ENCODE data around the gene AGAP1. TPM values are rescaled to one million over a fixed set of nuclear protein-coding genes. Genes with fewer than 3 reads are reported as not detected.

Gene AGAP1
- total RNA-seq, 1 donor from 2014 or later = 3.1 TPM

DNA sequence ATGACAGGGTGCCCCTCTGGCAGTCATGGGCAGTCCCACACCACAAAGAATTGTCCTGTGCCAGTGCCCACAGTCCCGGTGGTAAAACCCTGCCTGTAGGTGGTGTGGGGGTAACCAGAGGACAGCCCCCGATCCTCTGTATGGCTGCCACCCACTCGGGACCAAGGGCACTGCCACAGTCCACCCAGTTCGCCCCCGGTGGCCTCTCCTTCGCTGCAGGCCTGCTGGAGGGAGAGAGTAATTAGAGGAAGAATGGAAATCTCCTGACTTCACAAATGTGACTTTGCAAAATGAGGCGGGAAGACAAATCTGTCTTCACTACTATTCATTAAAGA is 663.0 kb downstream of the AGAP1 start:
- DNase-seq (ENCODE audit: low read depth in 2 of 2) = no peak

DNA sequence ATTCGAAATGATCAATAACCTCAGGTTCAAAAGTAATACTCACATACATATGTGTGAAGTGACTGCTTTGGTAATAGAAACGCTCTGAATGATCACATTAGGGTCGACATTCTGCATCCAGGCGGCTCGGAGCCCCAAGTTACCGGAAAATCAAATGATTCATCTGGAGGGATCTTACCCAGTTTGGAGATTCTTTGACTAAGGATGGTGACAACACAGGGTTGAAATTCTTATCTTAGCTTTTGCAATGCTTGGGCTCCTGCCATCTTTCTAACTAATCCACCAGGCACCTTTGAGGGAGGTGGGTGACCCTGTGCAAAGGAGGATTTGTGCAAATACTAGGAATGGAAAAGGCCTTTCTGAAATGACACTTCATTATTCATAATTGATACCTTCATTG is 663.5 kb downstream of the AGAP1 start:
- no peak for DNase-seq (ENCODE audit: low read depth in 2 of 2)

DNA sequence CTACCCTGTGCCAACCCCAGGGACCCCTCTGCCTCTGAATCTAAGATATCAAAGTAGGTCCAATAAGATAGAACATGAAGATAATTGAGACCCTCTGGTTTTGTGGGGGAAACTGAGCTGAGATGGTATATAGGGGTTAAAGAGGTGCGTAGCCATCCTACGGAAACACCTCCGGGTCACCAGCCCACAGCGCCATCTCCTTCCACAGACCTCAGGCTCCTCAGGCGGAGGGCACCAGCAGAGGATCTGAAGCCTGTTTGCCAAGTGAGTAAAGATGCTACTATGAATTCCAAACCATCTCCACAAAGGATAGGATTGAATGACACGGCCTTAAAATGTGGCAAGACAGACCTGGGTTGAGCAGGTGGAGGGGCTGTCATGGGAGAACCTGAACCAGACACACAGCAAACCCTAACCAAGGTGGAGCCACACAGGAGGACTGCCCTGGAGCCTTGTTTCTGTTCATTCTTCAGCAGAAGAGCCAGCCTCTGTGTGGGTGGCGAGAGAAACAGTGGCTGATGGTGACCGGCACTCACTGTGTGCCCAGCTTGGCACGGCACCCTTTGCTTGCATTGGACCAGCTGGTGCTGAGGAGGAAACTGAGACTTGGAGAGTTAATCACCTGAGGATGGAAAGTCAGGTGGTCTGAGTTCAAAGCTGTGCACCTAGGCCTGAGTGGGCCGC is 664.1 kb downstream of the AGAP1 start:
- DNase-seq (ENCODE audit: low read depth in 2 of 2) = no peak

DNA sequence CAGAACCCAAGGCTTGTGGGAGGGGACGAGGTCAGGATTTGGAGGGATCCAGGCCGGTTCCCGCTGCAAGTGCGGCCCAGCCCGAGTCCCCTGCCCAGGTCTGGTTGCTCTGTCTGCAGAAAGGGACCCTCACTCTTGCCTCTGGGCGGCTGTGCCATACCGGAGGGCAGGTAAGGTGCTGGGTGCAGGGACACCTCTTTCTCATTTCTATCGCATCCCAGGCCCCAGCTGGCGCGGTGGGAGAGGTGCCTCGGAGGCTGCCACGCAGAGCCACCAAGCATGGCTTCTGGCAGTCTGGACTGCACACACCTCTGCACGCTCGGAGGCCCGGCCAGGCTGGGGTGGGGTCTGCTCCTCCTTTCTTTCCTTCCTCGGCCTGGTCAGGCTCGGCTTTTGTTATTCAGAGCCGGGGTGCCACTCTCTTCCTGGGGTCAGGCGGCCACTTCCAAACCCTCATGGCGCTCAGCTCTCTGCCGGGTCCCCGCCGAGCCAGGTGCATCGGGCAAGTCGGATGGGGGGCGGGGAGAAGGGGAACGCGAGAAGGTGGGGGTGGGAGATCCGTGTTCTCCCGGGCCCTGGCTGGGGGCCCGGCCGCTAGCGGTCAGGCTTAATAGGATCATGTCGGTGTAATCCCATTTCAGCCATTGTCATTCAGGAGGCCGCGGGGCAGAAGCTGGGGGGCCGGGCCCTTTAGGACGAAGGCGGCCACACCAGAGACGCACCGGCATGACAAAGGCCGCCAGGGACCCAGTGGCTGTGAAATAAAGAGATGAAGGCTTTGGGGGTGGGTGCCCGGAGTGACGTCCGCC is 665.3 kb downstream of the AGAP1 start:
- DNase-seq (ENCODE audit: low read depth in 2 of 2) = no peak

DNA sequence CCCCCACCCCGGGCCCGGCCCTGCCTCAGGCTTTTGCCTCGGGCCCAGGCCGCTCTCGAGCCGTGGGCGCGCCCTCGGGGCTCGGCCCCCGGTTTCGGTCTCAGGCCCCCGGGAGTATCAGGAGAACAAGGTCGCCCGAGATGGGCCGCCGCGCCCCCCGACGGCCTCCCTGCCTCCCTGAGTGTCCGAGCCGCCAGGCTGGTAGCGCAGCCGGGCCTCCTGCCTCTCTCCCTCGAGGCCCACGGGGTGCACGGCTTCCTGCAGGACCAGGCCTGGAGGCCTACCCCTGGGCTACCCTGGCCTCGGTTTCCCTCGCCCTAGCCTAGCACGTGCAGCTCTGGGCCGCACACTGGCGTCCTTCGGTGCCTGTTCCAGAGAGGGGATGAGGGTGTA is 665.9 kb downstream of the AGAP1 start:
- no peak for DNase-seq (ENCODE audit: low read depth in 2 of 2)

DNA sequence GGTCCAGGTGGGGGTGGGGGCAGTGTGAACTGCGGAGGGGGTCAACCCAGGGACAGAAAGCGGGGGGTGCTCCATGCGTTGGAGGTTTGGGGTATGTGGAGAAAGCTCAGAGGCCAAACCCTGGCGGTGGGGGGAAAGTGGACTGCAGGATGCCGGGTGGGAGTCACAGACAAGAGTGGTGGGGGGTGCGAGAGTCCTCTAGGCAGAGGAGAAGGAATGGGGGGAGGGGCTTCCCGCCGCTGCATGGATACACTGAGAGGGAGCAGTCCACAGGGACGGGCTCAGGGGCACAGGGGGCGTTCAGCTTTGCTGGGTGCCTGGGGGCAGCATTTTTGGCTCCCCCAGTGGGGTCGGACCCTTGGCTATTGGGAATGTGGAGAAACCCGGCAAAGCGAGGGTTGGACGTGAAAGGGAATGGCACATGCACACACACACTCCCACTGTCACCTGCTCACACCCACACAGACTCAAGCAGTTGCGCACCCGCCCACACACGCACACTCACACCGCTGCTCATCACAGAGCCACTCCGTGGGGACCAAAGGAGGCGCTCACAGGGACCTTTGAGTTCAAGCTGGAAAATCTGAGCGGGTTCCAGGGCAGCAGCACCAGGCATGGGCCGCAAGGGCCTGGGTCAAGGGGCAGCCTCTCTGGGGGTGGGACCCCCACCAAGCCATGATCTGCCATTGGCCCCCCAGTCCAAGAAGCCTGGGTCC is 666.7 kb downstream of the AGAP1 start:
- no peak for DNase-seq (ENCODE audit: low read depth in 2 of 2)

DNA sequence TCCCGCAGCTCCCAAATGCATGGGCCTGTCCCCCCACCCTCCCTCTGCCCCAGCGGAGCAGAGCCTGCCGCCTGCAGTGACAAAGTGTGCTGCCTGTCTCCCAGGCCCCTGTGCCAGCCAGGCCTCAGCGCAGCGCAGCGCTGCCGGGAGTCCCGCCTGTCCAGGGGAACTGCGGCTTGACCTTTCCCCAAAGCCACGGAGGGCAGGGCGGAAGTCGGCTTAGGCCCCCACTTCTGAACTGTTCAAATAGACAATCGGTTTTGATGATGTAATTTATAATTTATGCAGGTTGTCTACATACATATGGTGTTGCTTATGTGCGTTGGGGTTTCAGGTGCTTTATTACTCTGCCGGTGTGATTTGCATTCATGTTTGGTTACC is 667.2 kb downstream of the AGAP1 start:
- DNase-seq (ENCODE audit: low read depth in 2 of 2) = no peak

DNA sequence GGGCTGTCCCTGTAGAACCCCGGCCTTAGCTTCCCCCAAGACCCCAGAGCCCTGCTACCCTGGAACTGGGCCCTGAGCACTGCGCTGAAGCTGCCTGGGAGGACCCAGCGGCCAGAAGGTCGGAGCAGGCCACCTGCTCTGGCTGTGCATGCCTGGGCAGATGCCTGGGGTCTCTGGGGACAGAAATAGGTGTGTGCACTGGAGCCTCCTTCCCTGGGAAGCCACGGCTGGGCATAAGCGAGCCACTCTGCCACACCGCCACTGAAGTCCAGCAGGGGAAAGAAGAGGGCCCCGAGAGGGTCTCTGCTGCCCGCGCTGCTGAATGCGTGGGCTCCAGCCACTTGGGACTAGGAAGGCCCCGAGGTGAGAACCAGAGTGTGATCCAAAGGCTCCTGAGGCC is 667.7 kb downstream of the AGAP1 start:
- no peak for DNase-seq (ENCODE audit: low read depth in 2 of 2)

DNA sequence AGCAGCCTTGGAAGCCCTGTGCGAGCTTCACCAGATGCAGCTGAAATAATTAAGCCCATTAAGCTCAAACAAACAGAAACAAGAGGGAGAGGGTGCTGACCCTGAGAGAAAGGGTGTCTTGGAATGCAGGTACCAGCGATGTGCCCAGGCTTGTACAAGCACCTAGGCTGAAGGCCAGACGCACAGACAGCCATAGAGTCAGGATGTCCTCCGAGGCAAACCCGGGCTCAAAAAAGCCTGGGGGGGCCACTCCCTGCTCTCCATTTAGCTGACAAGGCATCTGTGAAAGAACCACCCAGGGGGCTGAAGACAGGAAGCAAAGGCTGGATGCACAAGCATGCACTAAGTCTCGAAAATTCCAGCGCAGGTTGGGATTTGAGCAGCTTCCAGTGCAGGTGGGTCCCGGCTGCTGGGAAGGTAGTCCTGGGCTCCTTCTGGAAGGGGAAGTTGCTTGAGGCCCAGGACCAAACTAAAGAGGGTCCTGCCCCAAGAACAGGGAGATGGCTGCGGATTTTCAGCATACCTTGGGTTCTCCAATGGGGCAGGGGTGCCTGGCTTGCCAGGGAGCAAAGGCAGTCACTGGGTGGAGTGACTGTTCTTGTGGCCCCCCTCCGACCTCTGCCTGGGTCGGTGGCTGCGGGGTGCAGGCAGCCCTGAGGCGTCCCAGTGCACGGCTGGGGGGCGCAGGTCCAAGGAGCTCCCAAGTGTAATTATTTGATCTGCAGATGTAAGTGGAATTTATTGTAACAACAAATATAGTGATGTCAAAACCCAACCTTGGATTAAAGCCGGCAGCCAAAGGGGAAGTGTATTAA is 668.4 kb downstream of the AGAP1 start:
- no peak for DNase-seq (ENCODE audit: low read depth in 2 of 2)

DNA sequence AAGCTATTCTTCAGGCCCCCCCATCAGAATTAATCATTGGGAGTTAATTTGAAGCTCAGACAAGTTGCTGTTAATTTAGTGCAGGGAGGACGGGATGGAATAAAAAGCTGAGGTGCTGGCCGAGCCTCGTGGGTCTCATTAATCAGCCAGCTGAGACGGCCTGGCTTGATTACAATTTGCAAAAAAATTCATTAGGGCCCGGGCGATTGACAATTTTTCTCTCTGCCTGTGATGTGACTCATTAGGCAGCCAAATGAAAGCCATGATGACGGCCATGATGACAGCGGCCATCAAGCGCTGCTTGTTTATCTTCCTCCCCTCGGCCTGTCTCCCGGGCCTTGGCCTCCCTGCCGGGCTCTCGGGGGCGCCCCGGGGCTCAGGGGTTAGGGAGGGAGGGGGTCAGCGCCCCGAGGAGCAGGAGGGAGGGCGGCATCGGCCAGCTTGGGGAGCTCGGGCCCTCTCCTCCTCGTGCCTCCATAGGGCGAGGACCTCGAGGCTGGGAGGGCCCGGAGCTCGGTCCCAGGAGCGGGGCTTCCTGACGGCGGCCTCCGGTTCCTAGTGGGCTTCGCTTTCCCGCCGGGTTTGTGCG is 669.1 kb downstream of the AGAP1 start:
- peak in 1 of 2 donors; percentile 37 for DNase-seq (ENCODE audit: low read depth in 2 of 2)

DNA sequence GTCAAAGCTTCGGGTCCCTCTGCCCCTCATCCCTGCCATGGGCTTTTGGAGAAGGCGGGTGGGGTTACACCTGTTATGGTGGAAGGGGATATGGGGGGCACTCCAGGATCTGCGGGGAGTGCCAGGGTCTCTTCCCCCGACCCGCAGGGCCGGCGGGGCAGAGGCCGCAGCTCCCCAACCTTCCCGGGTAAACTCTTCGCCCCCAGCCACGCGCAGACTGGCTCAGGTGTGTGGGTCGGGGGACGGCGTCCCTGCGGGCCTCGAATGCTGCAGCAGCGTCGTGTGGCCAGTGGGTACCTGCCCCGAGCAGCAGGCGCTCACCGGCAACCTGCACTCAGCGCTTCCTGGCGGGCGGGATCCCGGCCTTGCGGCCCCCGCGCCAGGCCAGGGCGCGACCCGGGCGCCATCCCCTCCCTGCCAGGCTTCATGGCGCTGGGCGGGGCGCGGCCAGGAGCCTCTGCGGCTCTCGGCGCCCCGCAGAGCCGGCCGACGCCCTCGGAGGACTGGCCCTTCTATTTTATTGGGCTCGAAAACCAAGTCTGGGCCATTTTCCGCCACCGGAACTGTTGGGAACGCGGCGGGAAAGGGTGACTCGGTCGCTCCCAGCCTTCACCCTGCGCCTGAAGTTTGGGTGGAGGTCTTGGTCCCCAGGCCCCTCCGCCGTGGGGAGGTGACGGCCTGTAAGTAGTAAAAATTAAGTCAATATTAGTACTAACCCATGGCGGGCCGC is 669.8 kb downstream of the AGAP1 start:
- no peak for DNase-seq (ENCODE audit: low read depth in 2 of 2)

DNA sequence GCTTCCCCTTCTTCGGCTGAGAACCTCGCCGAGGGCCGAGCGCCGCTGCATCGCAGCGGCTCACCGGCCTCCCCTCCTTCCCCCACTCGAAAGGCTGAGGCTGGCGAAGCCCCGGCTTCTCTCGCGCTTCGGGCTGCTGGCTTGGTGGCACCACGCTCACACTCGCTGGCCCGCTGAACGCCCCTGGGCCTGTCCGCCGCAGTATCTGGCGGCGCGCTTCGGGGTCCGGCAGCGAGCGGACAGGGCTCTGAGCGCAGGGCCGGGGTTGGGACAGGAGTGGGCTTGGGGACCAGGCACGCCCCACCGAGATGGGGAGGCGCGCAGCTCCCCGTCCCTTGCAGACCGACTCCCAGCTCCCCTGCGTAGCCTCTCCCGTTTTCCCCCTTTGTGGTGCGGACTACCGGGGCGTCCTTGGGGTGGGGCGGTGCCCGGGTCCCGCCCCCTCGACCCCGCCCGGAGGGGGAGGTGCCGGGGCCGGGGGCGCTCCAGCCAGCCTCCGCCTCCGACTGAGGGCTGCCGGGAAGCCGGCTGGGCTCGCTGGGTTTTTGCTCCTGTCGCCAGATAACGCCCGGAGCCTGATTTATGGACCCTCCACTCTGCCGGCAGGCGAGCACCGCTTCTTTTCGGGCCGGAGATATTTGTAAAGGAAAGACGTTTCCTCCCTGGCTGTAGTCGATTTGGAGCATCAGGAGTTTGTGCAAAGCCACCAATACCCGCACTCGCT is 670.5 kb downstream of the AGAP1 start:
- peak in 1 of 2 donors; percentile 70 for DNase-seq (ENCODE audit: low read depth in 2 of 2)

DNA sequence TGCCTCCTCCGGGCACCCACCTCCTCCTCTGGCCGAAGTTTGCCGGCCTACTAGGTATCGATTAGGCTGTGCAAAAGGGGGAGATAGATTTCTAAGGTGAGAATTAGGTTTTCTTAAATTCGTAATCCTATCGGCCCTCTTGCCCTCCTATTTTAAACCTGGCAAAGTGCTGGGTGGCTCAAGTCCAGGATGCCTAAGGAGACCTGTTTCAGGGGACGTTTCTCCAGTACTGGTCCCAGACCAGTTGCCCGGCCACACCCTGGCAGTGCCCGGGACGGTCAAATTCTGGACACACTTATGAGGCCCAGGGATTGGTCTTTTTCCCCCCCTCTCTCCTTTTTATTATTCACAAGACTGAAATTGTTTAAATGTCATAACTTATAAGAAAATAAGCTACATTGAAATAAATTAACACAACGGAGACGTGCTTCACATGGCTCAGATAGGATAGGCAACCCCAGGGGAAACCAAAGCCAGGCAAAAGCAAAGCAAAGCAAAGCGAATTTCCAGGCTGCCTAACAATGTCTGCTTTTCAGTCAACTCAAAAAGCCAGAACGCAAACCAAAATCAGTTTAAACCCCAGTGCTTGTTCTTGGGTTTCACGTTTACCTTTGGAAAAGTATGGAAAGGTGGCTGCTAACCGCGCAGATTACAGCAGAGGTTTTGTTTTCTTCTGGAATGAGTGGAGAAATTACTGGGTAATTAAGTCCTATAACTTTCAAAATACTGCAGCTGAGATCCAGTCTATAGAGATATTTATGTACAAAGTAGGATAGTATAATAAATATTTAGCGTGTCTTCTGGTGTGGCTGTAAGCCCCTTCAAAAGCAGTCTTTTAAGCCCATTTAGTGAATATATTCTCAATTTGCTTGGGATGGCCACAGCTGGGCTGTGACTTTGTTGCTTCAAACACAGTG is 671.3 kb downstream of the AGAP1 start:
- no peak for DNase-seq (ENCODE audit: low read depth in 2 of 2)

DNA sequence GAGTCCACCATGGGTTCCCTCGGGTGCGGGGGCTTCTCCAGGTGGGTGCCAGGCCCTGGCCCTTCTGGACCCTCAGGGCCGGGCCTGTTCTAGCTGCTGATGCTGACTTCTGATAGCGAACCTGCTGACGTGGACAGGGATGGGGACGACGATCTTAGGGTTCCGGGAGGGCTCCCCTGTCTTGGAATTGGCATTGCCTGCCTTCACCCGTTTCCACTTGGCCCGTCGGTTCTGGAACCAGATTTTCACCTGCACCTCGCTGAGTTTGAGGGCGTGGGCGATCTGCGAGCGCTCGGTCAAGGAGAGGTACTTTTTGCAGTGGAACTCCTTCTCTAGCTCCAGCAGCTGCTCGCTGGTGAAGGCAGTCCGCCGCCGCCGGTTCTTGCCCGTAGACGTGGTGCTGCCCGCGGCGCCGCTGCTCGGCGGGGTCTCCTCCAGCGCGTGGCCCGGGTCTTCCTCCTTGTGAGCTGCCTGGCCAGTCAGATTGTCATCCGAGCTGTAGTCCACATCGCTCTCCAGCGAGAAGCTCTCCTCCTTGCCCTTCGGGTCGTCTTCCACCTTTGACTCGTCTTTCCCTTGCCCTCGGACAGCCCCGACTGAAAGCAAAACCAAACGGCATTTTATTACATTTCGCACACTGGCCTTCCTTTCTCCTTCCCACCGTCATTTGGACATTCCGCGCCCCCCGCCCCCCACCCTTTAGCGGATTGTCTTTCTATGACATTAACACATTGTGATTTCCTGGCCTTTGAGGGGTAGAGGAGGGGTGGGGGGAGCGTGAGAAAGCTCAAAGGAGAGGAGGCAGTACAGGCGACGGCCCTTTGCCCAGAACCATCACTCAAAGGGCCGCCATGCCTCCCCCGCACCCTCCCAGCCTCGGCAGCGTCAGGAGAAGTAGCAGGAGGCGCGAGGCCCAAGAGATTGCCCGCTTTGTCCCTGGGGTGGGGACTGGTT is 672.3 kb downstream of the AGAP1 start:
- DNase-seq (ENCODE audit: low read depth in 2 of 2) = peak in 1 of 2 donors; percentile 55

DNA sequence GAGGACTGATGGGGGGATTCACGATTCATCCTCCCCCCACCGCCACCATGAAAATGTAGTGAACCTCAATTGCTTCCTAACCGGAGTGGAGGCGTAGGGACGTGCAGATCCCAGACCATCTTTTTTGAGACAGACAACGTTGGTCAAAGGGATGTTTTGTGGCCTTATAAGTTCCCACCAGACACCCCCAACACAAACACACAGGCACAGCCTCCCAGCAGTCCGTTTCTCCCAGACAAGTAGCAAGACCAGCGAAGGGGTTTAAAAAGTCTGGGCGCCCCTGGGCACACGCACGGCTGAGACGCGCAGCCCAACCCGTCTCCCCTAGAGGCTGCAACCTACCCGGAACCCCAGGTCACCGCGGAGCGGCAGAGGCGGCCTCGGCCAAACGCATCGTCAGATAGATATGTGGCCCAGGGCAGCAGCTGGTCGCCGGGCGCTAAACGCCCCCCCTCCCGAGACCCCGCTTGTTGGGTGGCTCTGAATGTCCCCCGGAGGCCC is 673.0 kb downstream of the AGAP1 start:
- DNase-seq (ENCODE audit: low read depth in 2 of 2) = peak in 1 of 2 donors; percentile 26

DNA sequence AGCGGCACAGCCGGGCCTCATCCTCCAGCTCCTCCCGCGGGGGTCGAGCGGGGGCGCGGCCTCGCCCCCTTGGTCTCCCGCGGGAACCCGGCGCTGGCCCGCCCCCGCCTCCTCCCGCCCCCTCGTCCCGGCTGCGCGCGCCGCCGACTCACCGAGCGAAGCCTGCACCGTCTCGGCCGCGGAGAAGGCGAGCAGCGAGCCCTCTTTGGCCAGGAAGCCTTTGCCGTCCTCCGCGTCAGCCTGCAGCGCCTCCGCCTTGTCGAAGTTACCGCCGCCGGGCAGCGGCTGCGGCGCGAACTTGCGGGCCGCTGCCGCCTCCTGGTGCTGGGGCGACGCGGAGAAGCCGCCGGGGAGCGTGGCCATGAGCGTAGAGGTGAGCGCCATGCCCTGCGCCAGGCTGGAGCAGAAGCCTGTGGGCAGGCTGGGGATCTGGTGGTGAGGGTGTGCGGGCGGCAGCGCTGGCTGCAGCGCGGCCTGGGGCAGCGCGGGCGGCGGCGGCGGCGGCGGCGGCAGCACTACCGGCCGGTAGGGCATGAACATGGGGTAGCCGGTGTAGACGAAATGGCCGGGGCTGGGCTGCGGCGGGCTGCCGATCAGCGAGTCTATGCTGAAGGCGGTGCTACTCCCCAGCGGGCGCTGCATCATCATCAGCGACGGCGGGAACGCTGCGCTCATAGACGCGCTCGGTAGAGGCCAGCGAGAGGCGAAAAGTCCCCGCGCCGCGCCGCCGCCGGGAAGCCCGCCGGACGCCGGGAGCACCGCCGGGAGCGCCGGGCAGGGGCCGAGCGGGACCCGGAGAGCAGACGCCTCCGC is 673.7 kb downstream of the AGAP1 start:
- DNase-seq (ENCODE audit: low read depth in 2 of 2) = peak in 1 of 2 donors; percentile 74

Measured in dermis microvascular lymphatic vessel endothelial cell (primary cell).